DND-41 (cell line): ENCODE measurements around the gene GSAP.

Experiments used
- CTCF ChIP-seq: IDR thresholded peaks from 2 replicates; pipeline ENCODE4 v1.5.1; 2012; ENCODE audit warnings: borderline replicate concordance, low read length, moderate library complexity, mild to moderate bottlenecking; ENCODE audit not compliant: poor library complexity, severe bottlenecking; ENCODE audit errors: extremely low read depth
- EZH2 ChIP-seq: IDR thresholded peaks from 3 replicates; pipeline ENCODE4 v1.6.1; 2012; ENCODE audit warnings: borderline replicate concordance, low read depth, mild to moderate bottlenecking, moderate library complexity, low read length, inconsistent platforms; ENCODE audit not compliant: severe bottlenecking

- TF ChIP-seq CTCF (no peak), EZH2 (no peak)
These were observed 17.8 kb upstream of the GSAP start for GRCh38 chr7:77433901-77434300.
